Limb (tissue), 2 donors: ENCODE results near the gene SPATA18.
A peak's percentile ranks its signal among the peaks of the same experiment; 100 is the strongest.

Source experiments
- DNase-seq, 2 donors: peaks; one replicate each; pipeline ENCODE4 v3.0.0-alpha.2; 2016; ENCODE audit errors: extremely low spot score in 2 of 2

SPATA18 gene

GRCh38 chr4:52051213-52051614, at the start of gene SPATA18:
Gene SPATA18 (plus strand): TSS chr4:52051304. CDS start chr4:52051705, 401 bp downstream.
- DNase-seq: peak; percentile 5 to 61

- no peak for DNase-seq
Measured at GRCh38 chr4:52001616-52002015, 49.5 kb upstream of the SPATA18 start.

- no peak for DNase-seq
Measured at GRCh38 chr4:52004414-52004813, 46.7 kb upstream of the SPATA18 start.

GRCh38 chr4:52005604-52006273, 45.4 kb upstream of the SPATA18 start:
- no peak for DNase-seq

GRCh38 chr4:52006887-52007286, 44.2 kb upstream of the SPATA18 start:
- DNase-seq: no peak

GRCh38 chr4:52010986-52011385, 40.1 kb upstream of the SPATA18 start:
- DNase-seq: no peak

GRCh38 chr4:52012651-52013050, 38.5 kb upstream of the SPATA18 start:
- DNase-seq: no peak

- no peak for DNase-seq
Measured at GRCh38 chr4:52014903-52015302, 36.2 kb upstream of the SPATA18 start.

GRCh38 chr4:52015366-52015765, 35.7 kb upstream of the SPATA18 start:
- DNase-seq: peak in 1 of 2 donors; percentile 16

GRCh38 chr4:52016981-52017380, 34.1 kb upstream of the SPATA18 start:
- no peak for DNase-seq

GRCh38 chr4:52017814-52018213, 33.3 kb upstream of the SPATA18 start:
- no peak for DNase-seq

GRCh38 chr4:52019936-52020657, 31.0 kb upstream of the SPATA18 start, which contains the start of gene LRRC66:
Gene LRRC66 (minus strand): TSS chr4:52020363. CDS start chr4:52017613, 2,750 bp downstream.
- no peak for DNase-seq

GRCh38 chr4:52028970-52029369, 22.1 kb upstream of the SPATA18 start:
- no peak for DNase-seq

- no peak for DNase-seq
Measured at GRCh38 chr4:52032005-52032404, 19.1 kb upstream of the SPATA18 start.

- DNase-seq: no peak
Measured at GRCh38 chr4:52035190-52035589, 15.9 kb upstream of the SPATA18 start.

- DNase-seq: peak in 1 of 2 donors; percentile 58
Measured at GRCh38 chr4:52036886-52037530, 14.1 kb upstream of the SPATA18 start.

- peak; percentile 70 to 82 for DNase-seq
Measured at GRCh38 chr4:52037689-52038102, 13.4 kb upstream of the SPATA18 start.

GRCh38 chr4:52038103-52038912, 12.8 kb upstream of the SPATA18 start, which contains the start of gene SGCB:
Gene SGCB (minus strand): TSS chr4:52038299. CDS start chr4:52038259, 40 bp downstream.
- DNase-seq: peak; percentile 72 to 91

- DNase-seq: no peak
Measured at GRCh38 chr4:52045028-52045427, 6.1 kb upstream of the SPATA18 start.

- no peak for DNase-seq
Measured at GRCh38 chr4:52049266-52049665, 1.8 kb upstream of the SPATA18 start.
